ENCODE results near the gene AZU1.

- TF ChIP-seq CTCF (IDR thresholded peaks at IDR 0.05), result no peak
- no peak for TF ChIP-seq EP300 (IDR thresholded peaks at IDR 0.05)
These were observed 23.8 kb upstream of the AZU1 start for GRCh38 chr19:803686-804418.
